Measurements from ENCODE around the gene PIK3IP1.

PIK3IP1 gene

GRCh38 chr22:31286360-31287255 lies 5.7 kb downstream of the PIK3IP1 start:
- no peak for TF ChIP-seq CTCF (IDR thresholded peaks at IDR 0.05; ENCODE audit: low read depth, low read length, missing control alignments)

GRCh38 chr22:31284281-31285155 lies 7.8 kb downstream of the PIK3IP1 start:
- DNase-seq (ENCODE audit: extremely low read depth, low read depth), result no peak
- no peak overlapping the region for H3K4me3 ChIP-seq (replicated peaks; ENCODE audit: low read depth, low read length)
- TF ChIP-seq CTCF (IDR thresholded peaks at IDR 0.05; ENCODE audit: low read depth, low read length, missing control alignments), result no peak

More at GRCh38 chr22:31286360-31287255, 5.7 kb downstream of the PIK3IP1 start:
- no peak overlapping the region for H3K4me3 ChIP-seq (replicated peaks; ENCODE audit: low read depth, low read length)
- no peak for DNase-seq (ENCODE audit: extremely low read depth, low read depth)

GRCh38 chr22:31282748-31283468 lies 9.4 kb downstream of the PIK3IP1 start:
- no peak overlapping the region for H3K4me3 ChIP-seq (replicated peaks; ENCODE audit: low read depth, low read length)

GRCh38 chr22:31281733-31282132 lies 10.6 kb downstream of the PIK3IP1 start:
- H3K4me3 ChIP-seq (replicated peaks; ENCODE audit: low read depth, low read length), result no peak overlapping the region
- no peak for TF ChIP-seq CTCF (IDR thresholded peaks at IDR 0.05; ENCODE audit: low read depth, low read length, missing control alignments)
- DNase-seq (ENCODE audit: extremely low read depth, low read depth), result no peak

More at GRCh38 chr22:31282748-31283468, 9.4 kb downstream of the PIK3IP1 start:
- no peak for DNase-seq (ENCODE audit: extremely low read depth, low read depth)
- no peak for TF ChIP-seq CTCF (IDR thresholded peaks at IDR 0.05; ENCODE audit: low read depth, low read length, missing control alignments)

- no peak overlapping the region for H3K4me3 ChIP-seq (replicated peaks; ENCODE audit: low read depth, low read length)
- no peak for TF ChIP-seq CTCF (IDR thresholded peaks at IDR 0.05; ENCODE audit: low read depth, low read length, missing control alignments)
- no peak for DNase-seq (ENCODE audit: extremely low read depth, low read depth)
Measured at GRCh38 chr22:31279821-31280505, 12.3 kb downstream of the PIK3IP1 start.

- no peak for DNase-seq (ENCODE audit: extremely low read depth, low read depth)
- TF ChIP-seq CTCF (IDR thresholded peaks at IDR 0.05; ENCODE audit: low read depth, low read length, missing control alignments), result no peak
- no peak overlapping the region for H3K4me3 ChIP-seq (replicated peaks; ENCODE audit: low read depth, low read length)
Measured at GRCh38 chr22:31279327-31279669, 13.0 kb downstream of the PIK3IP1 start.

All from HFF-Myc (cell line).